MM.1S (cell line): ENCODE measurements around the gene TRIM44.

Experiments
- CTCF ChIP-seq: fragments of 300-600 bp; sonication (generic); IDR thresholded peaks from 2 replicates; pipeline ENCODE4 v1.5.1; 2016; ENCODE audit warnings: antibody characterized with exemption, low read length, mixed read lengths
- EZH2 ChIP-seq: fragments of 300-600 bp; sonication (generic); optimal IDR thresholded peaks from 2 replicates; pipeline ENCODE3; 2017; ENCODE audit warnings: low read depth, mild to moderate bottlenecking, antibody characterized with exemption, low read length, mixed read lengths
- EZH2phosphoT487 ChIP-seq: fragments of 300-600 bp; sonication (generic); IDR thresholded peaks from 2 replicates; pipeline ENCODE4 v1.6.1; 2018; ENCODE audit warnings: antibody characterized with exemption, low read length

GRCh38 chr11:35672608-35673007, 10.0 kb downstream of the TRIM44 start:
- TF ChIP-seq CTCF (no peak), EZH2 (no peak), EZH2phosphoT487 (no peak)
